ENCODE results near the gene OBI1.
A peak's percentile ranks its signal among the peaks of the same experiment; 100 is the strongest.
"Not testable (repeated sequence)": the region's sequence is repeated elsewhere in the genome, so short reads cannot be mapped to it uniquely, and the experiment has no call there.

Gene OBI1

GRCh38 chr13:78658630-78659449 lies at the start of gene OBI1:
OBI1 (minus strand) TSS chr13:78659155; CDS start chr13:78659120, 35 bp downstream.
- DNase-seq, result peak; percentile 96

DNA sequence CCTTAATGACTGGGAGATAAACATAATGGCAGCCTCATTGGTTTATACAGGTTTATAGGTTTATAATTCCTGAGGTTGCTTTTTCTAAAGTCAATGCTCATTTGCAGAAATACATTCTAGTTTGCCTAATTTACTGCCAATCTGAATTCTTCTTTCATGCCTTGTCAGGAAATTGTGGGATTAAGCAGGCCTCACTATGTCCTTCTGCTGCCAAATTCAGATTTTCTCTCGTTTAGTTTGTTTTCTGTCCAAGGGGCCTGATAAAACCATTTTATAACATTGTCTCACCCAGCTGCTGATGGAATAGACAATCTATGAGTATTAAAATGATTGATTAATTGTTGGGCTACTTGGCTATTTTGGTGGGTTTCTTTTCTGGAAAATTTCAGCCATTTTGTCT lies 42.4 kb upstream of the OBI1 start:
- DNase-seq, result no peak

DNA sequence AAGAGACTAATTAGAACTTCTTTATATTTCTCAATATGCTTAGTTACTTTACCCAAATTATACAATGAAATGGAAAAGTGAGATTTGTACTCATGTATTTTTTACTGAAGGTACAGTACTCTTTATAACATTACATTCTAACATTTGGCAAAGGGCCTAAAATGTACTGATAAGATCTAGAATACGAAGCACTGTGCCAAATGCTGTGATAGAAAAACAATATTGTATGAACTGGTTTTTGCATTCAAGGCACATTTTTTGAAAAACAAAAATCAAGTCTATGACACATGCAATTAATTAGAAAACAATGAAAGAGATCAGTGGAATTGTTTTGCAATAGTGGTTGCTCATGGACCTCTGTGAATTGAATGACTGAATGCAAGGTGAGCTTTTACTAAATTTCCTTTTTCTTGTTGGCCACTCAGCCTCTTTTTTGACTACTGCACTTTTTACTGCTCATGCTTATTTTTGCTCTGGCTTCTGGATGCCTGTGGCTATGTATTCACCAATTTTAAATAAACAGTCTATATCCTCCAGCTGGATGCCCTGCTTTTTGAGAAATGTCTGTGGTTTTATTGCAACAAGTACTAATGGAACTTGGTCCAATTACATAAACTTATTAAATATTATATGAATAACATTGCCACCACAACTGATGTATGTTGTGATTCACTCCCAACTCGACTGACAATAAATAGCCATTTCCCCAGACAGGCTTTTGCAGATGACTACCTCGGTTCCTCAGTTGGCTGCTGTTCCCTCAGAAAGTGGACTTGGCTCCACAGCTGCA lies 41.4 kb upstream of the OBI1 start:
- no peak for DNase-seq

DNA sequence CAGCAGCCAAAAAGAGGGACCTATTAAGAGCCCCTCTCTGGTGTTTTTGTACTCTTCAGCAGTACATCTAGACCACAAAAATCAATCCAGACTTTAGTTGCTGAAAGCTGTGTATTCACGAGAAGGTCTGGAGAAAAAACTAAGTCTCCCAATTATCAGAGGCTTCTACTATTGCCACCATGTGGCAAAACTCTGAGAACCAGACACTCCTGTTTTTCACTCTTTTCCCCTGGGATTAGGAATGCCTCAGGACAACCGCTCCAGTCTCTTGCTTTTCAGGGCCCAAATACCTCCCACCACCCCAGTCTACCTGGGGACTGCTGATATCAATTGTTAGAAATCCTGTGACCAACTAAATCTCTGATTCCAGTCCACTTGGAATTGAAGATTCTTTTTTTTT lies 30.1 kb upstream of the OBI1 start:
- no peak for DNase-seq

DNA sequence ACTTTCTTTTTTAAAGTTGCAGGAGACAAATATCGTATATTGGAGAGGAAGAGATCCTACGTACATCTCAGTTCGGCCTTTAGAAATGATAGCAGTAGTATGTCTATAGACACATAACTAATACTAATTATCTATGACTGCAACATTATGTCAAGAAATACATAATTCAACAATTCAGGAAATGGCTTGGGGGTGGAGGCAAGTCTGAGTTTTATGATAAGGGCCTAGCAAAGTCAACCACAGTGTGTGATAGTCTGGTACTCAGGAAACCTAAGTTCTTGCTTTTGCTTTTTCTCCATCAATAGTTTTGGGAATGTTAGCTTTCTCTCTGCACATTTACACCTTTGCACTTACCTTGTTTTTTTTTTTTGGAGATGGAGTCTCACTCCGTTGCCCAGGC lies 27.5 kb upstream of the OBI1 start:
- no peak for DNase-seq

GRCh38 chr13:78680576-78681350 lies 21.8 kb upstream of the OBI1 start:
- no peak for DNase-seq

DNA sequence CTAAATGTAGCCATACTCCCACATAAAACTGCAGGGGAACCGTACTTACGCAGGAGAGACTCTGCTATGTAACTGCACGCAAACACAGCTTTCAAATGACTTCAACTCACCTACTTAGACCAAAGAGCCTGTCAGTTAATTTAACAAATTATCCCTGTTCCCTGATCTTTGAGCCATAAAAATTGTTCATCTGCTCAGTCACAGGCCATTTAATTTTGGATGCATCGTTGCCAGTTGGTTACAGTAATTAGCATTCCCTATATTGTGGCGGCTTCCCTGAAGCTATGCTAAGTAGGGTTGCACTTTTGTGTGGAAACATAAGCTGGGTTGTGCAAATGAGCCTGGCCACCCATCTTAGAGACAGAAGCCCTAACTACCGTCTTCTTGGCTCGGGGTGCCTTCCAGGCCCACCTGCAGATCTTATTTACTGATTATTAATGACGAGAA lies 21.2 kb upstream of the OBI1 start:
- DNase-seq, result no peak

- DNase-seq, result no peak
Observed at GRCh38 chr13:78679329-78679728, 20.4 kb upstream of the OBI1 start.

GRCh38 chr13:78675112-78675511 lies 16.2 kb upstream of the OBI1 start:
- no peak for DNase-seq

- no peak for DNase-seq
Observed at GRCh38 chr13:78674638-78675037, 15.7 kb upstream of the OBI1 start.

GRCh38 chr13:78662467-78662866 lies 3.5 kb upstream of the OBI1 start:
- no peak for DNase-seq

DNA sequence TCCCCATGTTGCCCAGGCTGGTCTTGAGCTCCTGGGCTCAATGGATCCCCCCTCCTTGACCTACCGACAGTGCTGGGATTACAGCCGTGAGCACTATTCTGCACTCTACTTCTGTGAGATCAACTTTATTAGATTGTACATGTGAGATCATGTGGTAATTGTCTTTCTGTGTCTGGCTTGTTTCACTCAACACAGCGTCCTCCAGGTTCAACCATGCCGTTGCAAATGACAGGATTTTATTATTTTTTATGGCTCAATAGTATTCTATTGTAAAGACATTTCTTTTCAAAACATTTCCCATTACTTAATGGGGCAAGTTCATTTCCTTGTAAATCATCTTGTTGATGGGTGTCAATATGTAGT lies 1.5 kb upstream of the OBI1 start:
- DNase-seq, result no peak

DNA sequence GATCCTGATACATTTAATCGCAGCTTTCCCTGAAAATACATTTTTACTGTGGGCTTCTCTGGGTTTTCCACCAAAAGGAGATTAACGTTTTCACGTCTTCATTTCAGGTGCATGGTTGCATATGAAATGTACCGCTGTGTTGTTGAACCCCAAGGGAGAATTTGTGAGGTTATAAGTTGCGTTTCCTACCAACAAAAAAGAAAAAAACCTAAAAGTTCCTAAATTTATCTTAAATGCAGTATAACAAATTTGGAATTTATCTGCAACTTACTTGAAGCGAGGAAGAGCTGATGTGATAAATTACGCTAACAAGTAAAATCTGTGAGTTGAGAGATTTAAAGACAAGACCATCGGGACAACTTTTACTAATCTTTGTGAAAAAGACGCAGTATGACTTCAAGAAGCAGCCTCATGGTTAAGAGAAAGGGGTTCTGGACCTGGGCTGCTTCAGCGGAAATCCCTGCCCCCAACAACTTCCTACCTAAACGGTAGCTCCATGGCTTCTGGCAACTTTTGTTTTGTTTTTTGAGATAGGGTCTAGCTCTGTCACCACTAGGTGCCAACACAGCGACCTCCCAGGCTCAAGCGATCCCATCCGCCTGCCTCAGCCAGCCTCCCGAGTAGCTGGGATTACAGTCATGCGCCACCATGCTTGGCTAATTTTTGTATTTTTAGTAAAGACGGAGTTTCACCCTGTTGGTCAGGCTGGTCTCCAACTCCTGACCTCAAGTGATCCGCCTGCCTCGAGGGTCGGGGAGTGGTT lies 958 bp upstream of the OBI1 start:
- DNase-seq, result no peak

DNA sequence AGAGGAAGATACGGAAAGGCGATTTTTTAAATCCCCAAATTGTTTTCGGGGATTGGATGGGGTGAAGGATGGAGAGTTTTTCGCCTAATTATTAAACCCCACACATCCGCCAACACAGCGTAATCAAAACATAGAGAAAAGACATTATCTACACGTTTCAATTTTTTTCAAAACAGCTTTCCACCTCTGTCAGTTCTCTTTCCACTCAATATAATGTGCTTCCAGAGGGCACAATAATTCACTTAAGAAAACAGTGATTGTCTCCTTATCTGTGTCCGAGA lies 435 bp upstream of the OBI1 start:
- DNase-seq, result no peak

GRCh38 chr13:78657699-78658629 lies 991 bp downstream of the OBI1 start:
- DNase-seq, result no peak

DNA sequence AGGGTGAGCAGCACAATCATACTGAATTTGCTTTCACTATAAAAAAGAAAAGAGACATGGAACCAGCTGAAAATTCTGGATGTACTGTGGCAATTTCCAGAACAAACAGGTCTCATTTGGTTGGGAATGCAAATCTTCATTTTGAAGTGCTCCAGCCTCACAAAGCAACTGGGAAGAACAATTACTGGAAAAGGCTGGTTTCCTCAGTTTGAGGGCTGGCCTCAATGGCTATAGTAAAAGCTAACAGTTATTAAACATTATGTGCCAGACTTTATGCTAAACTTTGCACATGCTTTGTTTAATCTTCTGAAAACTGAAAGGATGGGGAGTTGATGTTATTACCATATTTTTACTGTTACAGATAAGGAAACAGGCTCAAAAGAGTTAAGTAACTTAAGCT lies 3.0 kb downstream of the OBI1 start:
- no peak for DNase-seq

DNA sequence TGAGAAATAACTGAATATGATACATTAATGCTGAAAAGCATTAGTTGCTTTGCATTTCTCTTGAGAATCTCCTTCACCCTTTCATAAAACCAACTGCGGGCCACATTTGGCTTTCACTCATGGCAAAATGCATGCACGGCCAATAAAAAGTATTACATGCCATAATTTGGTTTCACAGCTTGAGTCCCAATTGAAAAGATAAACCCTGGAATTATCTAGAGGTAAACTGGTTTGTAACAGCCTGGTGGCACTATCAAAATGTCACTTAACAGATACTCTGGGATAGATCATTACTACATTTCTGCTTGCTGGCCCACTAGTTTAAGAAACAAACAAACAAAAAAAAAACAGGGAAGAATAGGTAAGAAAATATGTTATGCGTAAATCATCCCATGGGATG lies 3.9 kb downstream of the OBI1 start:
- no peak for DNase-seq

GRCh38 chr13:78652651-78653050 lies 6.3 kb downstream of the OBI1 start:
- DNase-seq, result no peak

- no peak for DNase-seq
Observed at GRCh38 chr13:78650717-78651083, 8.3 kb downstream of the OBI1 start.

GRCh38 chr13:78649997-78650716 lies 8.8 kb downstream of the OBI1 start:
- DNase-seq, result no peak

DNA sequence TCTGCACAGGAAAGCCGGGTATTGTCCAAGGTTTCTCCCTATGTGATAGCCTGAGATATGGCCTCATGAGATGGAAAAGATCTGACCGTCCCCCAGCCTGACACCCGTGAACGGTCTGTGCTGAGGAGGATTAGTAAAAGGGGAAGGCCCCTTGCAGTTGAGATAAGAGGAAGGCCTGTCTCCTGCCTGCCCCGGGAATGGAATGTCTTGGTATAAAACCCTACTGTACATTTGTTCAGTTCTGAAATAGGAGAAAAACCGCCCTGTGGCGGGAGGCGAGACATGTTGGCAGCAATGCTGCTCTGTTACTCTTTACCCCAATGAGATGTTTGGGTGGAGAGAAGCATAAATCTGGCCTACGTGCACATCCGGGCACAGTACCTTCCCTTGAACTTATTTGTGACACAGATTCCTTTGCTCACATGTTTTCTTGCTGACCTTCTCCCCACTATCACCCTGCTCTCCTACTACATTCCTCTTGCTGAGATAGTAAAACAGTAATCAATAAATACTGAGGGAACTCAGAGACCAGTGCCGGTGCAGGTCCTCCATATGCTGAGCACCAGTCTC lies 11.8 kb downstream of the OBI1 start:
- DNase-seq, result not testable (repeated sequence)

All from NCI-H82 (cell line).